NCI-H774 (cell line): Measurements from ENCODE around the gene LONRF3.

Experiments
- DNase-seq: peaks from one replicate; lab custom pipeline; 2025; lab: John Stamatoyannopoulos, UW

LONRF3 gene

GRCh38 chrX:119036107-119037029, 62.0 kb downstream of the LONRF3 start:
- DNase-seq, result no peak

- no peak for DNase-seq
These were observed 66.0 kb downstream of the LONRF3 start for GRCh38 chrX:119040432-119040831.

- no peak for DNase-seq
These were observed 66.8 kb downstream of the LONRF3 start for GRCh38 chrX:119041175-119041574.

GRCh38 chrX:119042040-119042439, 67.6 kb downstream of the LONRF3 start:
- no peak for DNase-seq

- DNase-seq, result no peak
These were observed 68.6 kb downstream of the LONRF3 start for GRCh38 chrX:119042996-119043395.

- no peak for DNase-seq
These were observed 71.5 kb downstream of the LONRF3 start for GRCh38 chrX:119045884-119046283.

GRCh38 chrX:119055687-119056086, 81.3 kb downstream of the LONRF3 start:
- no peak for DNase-seq

- no peak for DNase-seq
These were observed 88.4 kb downstream of the LONRF3 start for GRCh38 chrX:119062750-119063374.

- no peak for DNase-seq
These were observed 89.0 kb downstream of the LONRF3 start for GRCh38 chrX:119063428-119063827.

- peak; percentile 43 for DNase-seq
These were observed 92.8 kb downstream of the LONRF3 start for GRCh38 chrX:119067023-119067739.
